ENCODE results near the gene ECE1.

Gene ECE1

GRCh38 chr1:21266119-21266774 is 24.0 kb downstream of the ECE1 start:
- DNase-seq: no peak

DNA sequence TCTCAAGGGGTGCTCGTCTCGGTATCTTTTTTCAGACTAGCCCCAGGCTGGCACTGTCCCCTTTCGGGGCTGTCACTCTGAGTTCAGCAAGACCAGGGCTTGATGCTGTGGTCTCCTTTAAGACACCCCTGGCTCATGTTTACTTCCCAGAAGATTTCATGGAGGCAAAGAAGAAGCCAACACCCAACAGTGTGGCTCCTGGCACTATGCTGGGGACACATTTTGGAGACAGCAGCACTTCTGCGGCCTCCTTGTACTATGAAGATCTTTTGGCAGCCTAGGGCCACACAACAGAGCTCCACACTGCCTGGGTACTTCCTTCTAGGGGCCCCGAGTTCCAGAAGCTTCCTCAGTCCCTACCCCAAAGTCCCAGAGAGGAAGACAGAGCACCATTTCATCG is 24.6 kb downstream of the ECE1 start:
- DNase-seq: no peak

DNA sequence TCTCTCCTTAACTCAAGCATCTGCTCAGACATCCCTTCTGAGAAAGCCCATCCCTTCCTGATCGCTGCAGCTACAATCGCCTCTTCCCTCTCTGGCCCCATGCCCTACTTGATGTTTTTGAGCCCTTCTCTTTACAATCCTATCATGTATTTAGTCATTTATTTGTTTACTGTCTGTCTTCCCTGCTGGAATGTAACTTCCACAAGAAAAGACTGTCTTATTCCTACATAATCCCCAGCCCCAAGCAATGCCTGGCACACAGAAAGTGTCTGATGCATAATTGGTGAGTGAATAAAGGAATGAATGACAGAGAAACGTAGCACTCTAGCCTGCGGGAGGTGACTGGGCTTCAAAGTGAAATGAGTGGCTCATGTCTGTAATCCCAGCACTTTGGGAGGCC is 25.4 kb downstream of the ECE1 start:
- DNase-seq: no peak

DNA sequence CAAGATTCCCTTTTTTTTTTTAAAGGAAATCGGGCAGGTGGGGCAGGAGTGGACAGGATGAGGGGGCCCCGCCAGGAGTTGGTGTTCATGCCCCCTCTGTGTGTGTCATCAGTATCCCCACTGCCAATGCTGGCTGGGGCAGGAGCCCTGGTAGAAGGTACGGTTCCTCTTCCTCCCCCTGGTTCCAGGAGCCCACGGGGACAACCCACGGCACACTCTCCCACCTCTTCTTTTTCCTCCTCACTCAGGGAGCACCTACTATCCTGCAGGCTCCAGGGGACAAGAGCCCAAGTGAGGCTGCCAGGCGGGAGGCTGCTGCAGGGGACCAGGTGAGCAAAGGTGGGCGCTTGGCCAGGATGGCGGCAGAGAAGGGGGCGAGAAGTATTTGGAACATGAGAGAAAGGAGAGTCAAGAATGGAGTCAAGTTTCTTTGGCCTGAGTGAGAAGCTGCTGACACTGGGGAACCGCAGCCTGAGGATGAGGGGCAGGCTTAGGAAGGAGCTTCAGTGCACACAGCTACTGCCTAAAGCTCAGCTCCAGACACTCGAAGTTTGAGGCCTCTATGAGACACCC is 26.5 kb downstream of the ECE1 start:
- DNase-seq: no peak

GRCh38 chr1:21263052-21263429 is 27.2 kb downstream of the ECE1 start:
- no peak for DNase-seq

DNA sequence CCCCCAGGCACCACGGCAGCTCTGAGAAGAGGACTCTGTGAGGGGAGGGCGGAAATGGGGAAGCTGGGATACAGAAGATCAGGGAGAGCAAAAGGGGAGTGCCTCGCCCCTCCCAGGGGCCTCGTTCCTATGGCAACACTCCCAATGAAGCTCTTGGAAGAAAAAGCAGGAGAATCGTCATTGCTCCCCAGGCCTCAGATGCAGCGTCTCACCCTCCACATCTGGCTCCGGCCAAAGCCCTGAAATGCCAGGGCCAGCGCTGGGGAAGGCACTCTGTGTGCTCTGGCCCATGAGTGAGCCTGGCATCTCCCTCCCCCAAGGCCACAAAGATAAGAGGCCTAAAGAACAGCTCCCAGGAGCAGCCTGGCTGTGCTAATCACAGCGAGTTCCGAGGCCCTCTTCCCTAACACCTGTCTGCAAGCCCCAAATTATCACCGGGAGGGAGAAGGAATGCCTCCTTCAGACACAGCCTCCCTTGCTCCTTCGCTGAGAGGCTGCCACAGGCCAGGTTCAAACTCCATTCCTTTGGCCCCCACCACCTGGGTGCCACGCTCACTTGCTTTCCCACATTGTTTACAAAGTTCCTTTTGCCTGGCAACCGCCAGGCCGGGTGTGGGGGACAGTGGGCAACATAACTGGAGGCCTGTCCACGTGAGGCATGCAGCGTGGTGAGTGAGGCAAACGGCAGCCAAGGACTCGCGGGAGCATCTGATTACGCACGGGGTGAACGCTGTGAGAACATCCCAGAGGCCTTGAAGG is 27.8 kb downstream of the ECE1 start:
- DNase-seq: no peak

DNA sequence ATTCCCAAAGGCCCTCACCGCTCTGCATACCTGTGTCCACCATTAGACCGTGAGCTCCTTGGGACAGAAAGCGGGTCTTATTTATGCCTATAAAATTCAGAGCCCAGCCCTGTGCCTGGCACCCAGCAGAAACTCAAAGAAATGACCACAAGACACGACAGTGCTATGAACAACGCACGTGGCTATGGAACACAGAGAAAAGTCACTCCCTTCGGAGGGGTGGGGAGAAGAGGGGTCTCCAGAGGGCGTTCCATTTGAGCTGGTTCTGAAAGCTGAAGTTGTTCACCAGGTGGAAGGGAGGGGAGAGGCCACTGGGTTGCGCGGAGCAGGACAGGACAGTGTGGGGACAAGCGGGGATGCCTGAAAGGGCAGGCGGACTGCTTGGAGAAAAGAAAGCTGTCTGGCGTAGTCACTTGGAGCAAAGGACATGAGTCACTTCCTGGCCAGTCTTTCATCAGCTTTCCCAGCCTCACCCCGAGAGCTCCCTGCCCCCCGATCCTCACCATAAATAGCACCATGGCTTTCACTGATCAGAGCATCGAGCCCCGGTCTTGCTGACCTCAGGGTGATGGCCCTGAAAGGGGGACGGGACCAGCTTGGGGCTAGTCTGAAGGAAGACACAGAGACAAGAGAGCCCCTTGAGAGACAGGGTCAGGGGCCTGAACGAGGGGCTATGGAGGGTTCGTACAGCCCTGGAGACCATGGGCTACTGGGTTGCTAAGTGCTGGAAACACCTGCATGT is 28.5 kb downstream of the ECE1 start:
- DNase-seq: no peak

GRCh38 chr1:21260405-21261125 is 29.7 kb downstream of the ECE1 start:
- no peak for DNase-seq

- no peak for DNase-seq
These were observed 30.8 kb downstream of the ECE1 start for GRCh38 chr1:21259316-21260076.

GRCh38 chr1:21258331-21259134 is 31.7 kb downstream of the ECE1 start:
- no peak for DNase-seq

GRCh38 chr1:21257431-21258135 is 32.7 kb downstream of the ECE1 start:
- no peak for DNase-seq

DNA sequence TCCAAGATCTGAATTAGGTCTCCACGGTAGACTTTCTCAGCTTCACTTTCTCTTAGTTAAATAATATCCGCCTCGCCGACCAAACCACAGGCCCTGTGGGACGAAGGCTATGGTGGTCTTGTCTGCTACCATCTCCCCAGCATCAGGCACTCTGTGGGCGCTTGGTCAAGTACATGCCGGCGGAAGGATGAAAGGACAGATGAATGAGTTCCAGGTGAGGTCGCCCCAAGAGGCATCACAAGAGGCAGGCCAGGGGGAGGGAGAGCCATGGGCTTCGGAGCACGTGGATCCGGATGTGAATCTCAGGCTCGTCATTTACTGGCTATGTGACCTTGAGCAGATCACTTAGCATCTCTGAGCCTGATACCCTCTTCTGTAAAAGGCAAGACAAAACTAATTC is 33.5 kb downstream of the ECE1 start:
- DNase-seq: no peak

DNA sequence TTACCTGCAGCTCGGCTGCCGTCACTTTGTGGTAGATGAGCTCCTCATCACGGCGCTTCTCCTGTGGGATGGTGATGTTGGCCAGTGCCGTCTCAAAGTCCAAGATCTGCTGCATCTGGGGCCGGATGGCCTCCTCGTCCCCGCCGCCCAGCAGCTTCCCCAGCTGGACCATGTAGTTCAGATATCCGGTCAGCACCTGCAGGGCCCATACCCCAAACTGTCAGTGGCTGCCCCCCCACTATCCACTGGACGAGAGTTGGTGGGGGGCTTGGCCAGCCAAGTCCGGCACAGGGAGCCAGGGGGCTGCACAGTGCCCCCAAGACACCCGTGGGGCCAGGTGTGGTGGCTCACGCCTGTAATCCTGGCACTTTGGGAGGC is 34.3 kb downstream of the ECE1 start:
- DNase-seq: no peak

GRCh38 chr1:21255284-21255942 is 34.9 kb downstream of the ECE1 start:
- DNase-seq: peak; percentile 86

DNA sequence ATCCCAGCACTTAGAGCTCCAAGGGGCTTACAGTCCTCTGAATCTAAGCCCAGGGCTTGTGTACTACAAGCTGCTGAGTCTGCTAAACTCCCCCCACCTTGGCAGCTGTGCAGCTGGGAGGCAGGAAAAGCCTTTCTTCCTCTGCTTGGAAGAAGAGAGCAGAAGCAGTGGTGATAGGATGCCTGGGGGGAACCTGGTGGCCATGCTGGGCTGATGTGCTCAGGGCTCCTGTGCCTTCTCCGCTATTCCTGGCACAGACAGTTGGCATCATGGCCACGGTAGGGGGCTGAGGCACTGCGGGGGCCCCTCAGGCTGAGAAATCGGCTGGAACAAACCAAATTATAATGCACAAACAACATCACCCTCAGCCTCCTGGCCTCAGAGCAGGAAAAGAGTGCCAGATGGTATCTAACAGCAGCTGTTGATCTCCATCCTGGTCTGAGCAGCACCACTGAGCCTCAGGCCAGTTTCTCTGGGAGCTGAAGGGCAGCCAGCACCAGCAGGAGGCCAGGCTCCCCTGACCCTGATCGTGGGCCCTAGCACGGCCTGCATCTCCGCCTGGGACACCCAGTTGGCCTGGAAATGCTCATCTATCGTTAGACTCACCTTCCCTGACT is 35.8 kb downstream of the ECE1 start:
- DNase-seq: no peak

DNA sequence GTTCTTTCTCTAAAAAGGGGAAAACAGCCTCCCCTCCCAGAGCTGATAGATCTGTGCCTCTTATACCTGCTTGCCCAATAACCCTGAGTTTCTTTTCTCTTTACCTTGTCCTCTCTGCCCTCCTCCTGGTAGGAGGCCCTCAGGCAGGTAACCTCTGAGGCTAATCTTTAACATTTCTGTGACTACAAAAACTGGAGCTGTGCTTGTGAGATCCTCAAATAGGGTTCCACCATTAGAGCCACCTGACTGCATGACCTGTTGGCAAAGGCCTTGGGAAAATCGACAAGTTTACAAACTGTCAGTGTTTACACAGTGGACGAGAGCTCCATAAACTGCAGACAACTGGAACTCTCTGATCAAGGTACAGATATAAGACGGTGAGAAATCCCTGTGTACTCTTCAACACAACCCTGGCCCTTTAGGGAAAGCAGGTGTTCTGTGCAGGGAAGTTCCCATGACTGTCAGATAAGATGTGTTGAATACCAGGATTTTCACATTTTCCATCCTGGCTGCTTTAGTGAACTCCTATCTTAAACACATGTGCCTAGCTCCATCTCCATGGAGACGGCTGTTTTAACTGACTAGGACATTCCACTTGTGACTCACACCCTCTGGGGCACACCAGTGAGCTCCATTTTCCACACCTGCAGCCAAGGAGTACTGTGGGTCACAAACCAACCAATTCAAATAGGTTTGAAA is 38.3 kb downstream of the ECE1 start:
- DNase-seq: no peak

GRCh38 chr1:21249940-21250493 is 40.2 kb downstream of the ECE1 start:
- DNase-seq: no peak

- DNase-seq: no peak
These were observed 42.2 kb downstream of the ECE1 start for GRCh38 chr1:21247892-21248715.
